SIG-M5 treated with dmso at 0.1 percent for 504 hours (cell line): Measurements from ENCODE around the gene C5orf22.

Source experiments
- DNase-seq: peaks from one replicate; lab custom pipeline; 2025; ENCODE audit not compliant: unreplicated experiment; lab: John Stamatoyannopoulos, UW

Gene C5orf22

GRCh38 chr5:31553863-31554262, 21.8 kb downstream of the C5orf22 start:
- no peak for DNase-seq

DNA sequence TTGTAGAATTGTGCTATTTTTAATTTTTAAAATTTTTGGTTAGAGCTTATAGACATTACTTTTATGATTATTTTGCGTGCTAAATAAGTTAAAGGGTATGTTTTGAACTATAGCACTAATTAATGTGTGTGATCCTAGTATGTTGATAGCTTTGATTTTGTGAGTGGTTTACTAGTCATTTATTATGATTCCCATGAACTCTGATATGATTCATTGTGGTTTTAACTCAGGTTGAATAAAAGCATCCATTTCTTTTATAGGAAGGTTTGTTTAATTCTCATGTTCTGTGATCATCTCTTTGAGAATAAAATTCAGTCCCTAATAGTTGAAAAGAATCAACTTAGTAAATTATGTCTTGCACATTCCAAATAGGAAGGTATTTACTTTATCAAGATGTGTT, 22.5 kb downstream of the C5orf22 start:
- DNase-seq, result no peak

DNA sequence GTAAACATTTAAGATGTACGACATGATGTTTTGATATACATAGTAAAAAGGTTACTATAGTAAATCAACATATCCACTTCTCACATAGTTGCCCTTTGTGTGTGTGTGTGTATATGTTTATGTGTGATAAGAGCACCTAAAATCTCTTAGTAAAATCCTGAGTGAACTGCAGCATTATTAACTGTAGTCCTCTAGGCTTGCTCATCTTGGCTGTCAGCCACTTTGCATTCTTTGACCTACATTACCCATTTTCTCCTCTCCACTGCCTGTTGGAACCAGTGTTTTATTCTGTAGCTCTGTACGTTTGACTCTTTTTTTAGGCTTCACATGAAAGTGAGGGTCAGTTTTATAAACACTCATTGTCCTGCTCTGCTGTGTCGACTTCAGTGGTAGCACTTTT, 24.4 kb downstream of the C5orf22 start:
- DNase-seq, result no peak

- no peak for DNase-seq
These were observed 27.8 kb downstream of the C5orf22 start for GRCh38 chr5:31559942-31560341.

- DNase-seq, result no peak
These were observed 29.8 kb downstream of the C5orf22 start for GRCh38 chr5:31561946-31562345.

DNA sequence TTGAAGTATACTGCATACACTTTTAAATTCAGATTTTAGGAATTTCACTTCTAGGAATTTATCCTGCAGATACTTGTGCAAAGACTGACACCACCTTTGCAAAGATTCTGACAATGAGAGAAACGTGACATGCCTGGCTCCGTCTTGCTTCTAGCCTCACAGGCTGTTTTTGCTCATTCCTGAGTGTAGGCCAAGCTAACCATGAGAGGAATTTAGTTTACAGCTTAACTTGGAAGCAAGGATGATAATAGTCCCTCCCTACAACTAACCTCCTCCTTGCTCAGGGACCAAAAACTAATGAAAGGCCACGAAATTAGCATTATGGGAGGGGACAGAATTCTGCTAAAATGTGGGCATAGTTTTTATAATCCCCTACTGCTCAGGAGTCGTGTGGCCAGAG, 31.1 kb downstream of the C5orf22 start:
- no peak for DNase-seq

- DNase-seq, result peak; percentile 68
These were observed 34.3 kb downstream of the C5orf22 start for GRCh38 chr5:31566362-31566761.

DNA sequence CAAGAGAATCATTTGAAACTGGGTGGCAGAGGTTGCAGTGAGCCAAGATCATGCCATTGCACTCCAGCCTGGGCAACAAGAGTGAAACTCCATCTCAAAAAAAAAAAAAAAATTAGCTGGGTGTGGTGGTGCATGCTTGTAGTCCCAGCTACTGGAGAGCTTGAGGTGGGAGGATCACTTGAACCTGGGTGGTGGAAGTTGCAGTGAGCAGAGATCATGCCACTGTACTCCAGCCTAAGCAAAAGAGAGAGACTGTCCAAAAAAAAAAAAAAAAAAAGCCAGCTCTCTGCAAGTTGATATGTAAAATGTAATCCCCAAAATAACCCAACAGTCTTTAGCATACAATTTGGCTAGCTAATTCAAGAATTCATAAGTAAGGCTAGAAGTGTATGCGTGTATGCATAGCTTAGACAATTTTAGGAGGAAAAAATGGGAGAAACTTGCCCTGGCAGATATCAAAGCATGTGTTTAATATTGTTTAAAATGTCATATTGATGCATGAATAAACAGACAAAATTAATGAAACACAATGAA, 36.3 kb downstream of the C5orf22 start:
- DNase-seq, result no peak

DNA sequence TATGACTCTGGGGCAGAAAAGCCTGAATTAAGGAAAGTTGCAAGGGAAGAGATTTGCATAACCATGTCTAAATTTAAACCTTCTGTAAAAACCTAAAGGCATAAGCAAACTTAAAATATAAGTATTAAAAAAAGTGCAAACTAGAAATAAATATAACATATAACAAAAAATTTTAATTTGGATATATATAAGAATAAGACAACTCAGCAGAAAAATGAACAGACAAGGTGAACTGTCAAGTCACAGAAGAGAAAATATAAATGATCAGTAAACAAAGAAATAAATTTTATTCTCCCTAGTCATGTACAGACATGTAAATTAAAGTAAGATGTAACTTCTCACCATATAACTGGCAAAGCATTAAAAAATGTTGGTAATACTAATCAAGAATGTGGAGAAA, 37.0 kb downstream of the C5orf22 start:
- DNase-seq, result no peak

GRCh38 chr5:31573494-31574142, 41.5 kb downstream of the C5orf22 start:
- DNase-seq, result no peak

DNA sequence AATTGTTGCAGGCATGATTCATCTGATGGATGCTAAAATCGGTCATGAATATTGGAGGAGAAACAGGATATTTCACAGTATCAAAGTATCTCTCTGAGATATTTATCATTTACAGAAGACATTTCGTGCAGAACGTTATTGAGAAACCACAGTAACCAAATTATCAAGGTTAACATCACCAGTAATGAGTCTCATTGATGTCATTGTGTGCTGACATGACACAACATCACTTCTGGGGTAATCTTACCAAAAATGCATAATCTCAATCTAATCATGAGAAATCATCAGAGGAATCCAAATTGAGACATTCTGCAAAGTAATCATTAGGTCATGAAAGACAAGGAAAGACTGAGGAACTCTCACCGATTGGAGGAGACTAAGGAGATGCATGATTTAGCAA, 42.7 kb downstream of the C5orf22 start:
- no peak for DNase-seq

- DNase-seq, result no peak
These were observed 45.3 kb downstream of the C5orf22 start for GRCh38 chr5:31577438-31577837.

- DNase-seq, result no peak
These were observed 47.5 kb downstream of the C5orf22 start for GRCh38 chr5:31579558-31579957.

DNA sequence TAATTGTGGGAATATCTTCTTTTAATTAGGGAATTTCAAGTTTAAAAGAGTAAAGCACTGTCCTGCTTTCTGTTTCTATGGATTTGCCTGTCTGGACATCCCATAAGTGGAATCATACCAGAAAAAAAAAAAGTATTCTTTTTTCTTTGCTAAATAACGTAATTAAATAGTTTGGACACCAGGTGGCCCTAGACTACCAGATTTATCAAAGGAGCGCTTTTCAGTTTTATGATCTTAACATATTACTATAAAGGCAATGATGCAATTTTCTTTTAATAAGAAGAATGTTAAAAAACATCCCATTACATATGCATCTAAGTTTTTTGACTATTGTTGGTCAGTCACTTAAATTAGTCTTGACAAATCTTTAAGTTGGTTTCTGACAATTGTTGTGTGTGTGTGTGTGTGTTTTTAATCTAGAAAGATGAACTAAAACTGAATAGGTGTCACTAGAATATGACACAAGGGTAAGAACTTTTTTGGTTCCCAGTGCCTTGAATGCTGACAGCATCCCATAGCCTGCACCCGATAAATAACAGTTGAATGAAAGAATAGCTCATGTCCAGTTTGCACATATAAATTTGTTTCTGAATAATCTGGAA, 49.5 kb downstream of the C5orf22 start:
- DNase-seq, result peak; percentile 54

DNA sequence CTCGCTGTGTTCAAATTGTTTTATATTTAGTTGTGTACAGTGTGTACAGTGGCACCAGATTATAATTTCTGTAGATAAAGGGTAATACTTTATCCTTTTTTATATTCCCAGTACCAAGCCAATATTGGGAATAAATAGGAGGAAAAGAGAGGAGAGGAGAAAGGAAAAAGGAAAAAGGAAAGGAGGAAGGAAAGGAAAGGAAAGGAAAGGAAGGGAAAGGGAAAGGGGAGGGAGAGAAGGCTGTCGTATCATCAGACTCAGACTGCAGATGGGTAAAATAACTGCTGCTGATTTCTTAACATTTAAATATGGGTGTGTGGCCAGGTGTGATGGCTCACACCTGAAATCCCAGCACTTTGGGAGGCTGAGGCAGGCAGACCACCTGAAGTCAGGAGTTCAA, 51.0 kb downstream of the C5orf22 start:
- no peak for DNase-seq

GRCh38 chr5:31585166-31585894, 53.2 kb downstream of the C5orf22 start:
- DNase-seq, result peak; percentile 39

- no peak for DNase-seq
These were observed 53.8 kb downstream of the C5orf22 start for GRCh38 chr5:31585895-31586270.

GRCh38 chr5:31587546-31587945, 55.4 kb downstream of the C5orf22 start:
- no peak for DNase-seq

DNA sequence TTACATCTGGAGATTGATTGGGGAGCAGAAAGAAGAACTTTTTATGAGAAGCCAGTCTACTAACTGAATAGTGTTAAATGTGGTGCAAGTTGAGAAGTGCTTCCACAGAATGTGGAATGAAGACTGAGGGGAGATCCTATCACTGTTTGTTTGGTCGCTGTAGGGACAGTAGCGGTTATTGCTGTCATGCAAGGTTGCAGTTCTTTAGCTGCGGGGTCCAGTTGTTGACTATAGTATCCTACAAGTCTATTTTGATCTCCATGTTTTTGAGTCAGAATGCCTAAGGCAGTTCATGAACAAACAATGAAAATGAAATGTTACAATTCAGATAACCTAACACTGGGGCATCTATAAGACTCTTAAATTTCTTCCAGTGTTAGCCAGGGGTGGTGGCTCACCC, 61.6 kb downstream of the C5orf22 start:
- DNase-seq, result no peak

- DNase-seq, result no peak
These were observed 64.3 kb downstream of the C5orf22 start for GRCh38 chr5:31596354-31596753.

DNA sequence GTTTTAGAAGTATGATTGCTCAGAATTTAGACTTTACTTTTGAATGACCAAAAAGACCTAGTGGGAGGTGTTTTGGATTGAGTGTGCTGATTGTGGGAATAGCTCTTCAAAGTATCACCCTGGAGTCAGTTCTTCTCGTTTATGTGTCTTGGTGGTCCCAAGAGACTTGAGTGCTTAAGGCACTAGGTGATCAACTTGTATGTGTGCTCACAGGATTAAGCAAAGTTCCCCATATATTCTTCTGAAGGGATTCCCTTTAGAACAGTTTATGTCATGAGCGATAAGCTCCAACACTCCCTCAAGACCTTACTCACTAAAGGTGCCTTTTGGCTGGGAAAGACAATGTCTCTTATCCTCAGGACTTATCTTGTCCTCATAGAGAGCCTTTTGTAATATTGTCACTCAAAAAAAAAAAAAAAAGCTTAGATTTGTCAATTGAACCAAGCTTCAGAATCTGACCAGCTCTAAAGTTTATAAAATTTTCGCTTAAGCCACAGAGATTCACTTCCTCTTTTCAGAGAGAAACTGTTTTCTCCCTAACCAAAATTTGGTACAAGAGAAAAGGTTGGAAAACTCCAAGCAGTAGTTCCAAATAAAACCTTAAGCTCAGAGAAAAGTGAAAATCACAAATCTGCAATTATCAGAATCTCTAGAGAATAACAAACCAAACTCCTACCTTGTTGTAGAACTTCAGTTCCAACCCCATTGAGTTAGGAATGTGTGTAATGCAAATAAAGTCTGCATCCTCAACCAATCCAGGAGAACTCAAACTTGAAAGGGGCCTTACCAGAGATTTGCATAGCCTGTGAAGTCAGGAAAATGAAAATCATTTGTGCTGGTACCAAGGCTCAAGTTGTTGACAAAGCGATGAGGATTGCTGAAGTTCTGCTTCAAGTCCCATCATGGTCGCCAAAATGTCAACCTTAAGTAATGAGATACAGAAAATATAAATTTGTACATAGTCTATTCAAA, 66.8 kb downstream of the C5orf22 start:
- DNase-seq, result peak; percentile 38
